ENCODE results near the gene KIAA0825.

DNA sequence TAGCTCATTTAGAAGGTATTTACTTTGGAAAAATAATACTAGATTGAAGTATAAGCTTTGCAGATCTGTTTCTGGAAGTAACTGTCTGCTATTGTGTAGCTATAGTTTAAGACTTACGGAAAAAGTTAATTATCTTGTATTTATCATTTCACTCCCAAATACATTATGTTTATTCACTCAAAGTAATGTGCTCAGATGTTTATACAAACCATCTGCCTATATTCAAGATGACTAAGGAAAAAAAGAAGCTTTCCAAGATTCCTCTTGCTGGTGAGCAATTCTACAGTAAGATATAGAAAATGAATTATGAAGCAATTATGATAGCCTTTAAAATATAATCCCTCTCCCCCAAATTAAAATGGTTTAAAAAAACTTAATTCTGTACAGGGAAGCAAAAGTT is 137.9 kb downstream of the KIAA0825 start:
- TF ChIP-seq, protein P1, sequence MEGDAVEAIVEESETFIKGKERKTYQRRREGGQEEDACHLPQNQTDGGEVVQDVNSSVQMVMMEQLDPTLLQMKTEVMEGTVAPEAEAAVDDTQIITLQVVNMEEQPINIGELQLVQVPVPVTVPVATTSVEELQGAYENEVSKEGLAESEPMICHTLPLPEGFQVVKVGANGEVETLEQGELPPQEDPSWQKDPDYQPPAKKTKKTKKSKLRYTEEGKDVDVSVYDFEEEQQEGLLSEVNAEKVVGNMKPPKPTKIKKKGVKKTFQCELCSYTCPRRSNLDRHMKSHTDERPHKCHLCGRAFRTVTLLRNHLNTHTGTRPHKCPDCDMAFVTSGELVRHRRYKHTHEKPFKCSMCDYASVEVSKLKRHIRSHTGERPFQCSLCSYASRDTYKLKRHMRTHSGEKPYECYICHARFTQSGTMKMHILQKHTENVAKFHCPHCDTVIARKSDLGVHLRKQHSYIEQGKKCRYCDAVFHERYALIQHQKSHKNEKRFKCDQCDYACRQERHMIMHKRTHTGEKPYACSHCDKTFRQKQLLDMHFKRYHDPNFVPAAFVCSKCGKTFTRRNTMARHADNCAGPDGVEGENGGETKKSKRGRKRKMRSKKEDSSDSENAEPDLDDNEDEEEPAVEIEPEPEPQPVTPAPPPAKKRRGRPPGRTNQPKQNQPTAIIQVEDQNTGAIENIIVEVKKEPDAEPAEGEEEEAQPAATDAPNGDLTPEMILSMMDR (IDR thresholded peaks at IDR 0.05), result no peak
- no peak for TF ChIP-seq POLR2A (IDR thresholded peaks at IDR 0.05)
